GM19240 (cell line): ENCODE measurements around the gene TBX10.
"Not testable (repeated sequence)": the region's sequence is repeated elsewhere in the genome, so short reads cannot be mapped to it uniquely, and the experiment has no call there.

Experiments
- DNase-seq: peaks from one replicate; pipeline ENCODE4 v3.0.0; 2011; ENCODE audit warnings: low spot score; ENCODE audit not compliant: insufficient read length

Gene TBX10

GRCh38 chr11:67639438-67639859, at the start of gene TBX10:
Gene TBX10, minus strand, starts transcription at chr11:67639763. Its CDS starts 291 bp downstream, at chr11:67639472.
- no peak for DNase-seq

GRCh38 chr11:67689178-67689577, 49.6 kb upstream of the TBX10 start:
- no peak for DNase-seq

- no peak for DNase-seq
These were observed 48.4 kb upstream of the TBX10 start for GRCh38 chr11:67687986-67688385.

GRCh38 chr11:67685641-67686332, 46.2 kb upstream of the TBX10 start:
- DNase-seq: not testable (repeated sequence)

GRCh38 chr11:67682126-67683034, 42.8 kb upstream of the TBX10 start:
- DNase-seq: not testable (repeated sequence)

GRCh38 chr11:67680696-67681470, 41.3 kb upstream of the TBX10 start:
- DNase-seq: no peak

- no peak for DNase-seq
These were observed 35.6 kb upstream of the TBX10 start for GRCh38 chr11:67675058-67675747.

- DNase-seq: no peak
These were observed 34.9 kb upstream of the TBX10 start, which contains the start of gene ALDH3B2 for GRCh38 chr11:67674442-67674871. Gene ALDH3B2, minus strand, starts transcription at chr11:67674623. Its CDS starts 7,688 bp downstream, at chr11:67666935.

GRCh38 chr11:67673902-67674301, 34.3 kb upstream of the TBX10 start:
- no peak for DNase-seq

- DNase-seq: no peak
These were observed 33.8 kb upstream of the TBX10 start for GRCh38 chr11:67673358-67673757.

- no peak for DNase-seq
These were observed 31.6 kb upstream of the TBX10 start for GRCh38 chr11:67671211-67671520.

- DNase-seq: no peak
These were observed 31.0 kb upstream of the TBX10 start for GRCh38 chr11:67670316-67671210.

GRCh38 chr11:67668192-67668551, 28.6 kb upstream of the TBX10 start:
- DNase-seq: no peak

GRCh38 chr11:67667490-67668191, 28.1 kb upstream of the TBX10 start:
- DNase-seq: no peak

GRCh38 chr11:67666676-67667489, 27.3 kb upstream of the TBX10 start:
- no peak for DNase-seq

- DNase-seq: no peak
These were observed 26.7 kb upstream of the TBX10 start for GRCh38 chr11:67666303-67666645.

- DNase-seq: no peak
These were observed 26.2 kb upstream of the TBX10 start for GRCh38 chr11:67665541-67666302.
